GM18505 (cell line): Measurements from ENCODE around the gene GPRC5D.

Experiments
- ATAC-seq: cut with Tn5 transposase; IDR thresholded peaks from one replicate; pipeline ENCODE4 v1.9.1; 2021; ENCODE audit not compliant: unreplicated experiment
- POLR2A ChIP-seq: IDR thresholded peaks from 4 replicates; pipeline ENCODE4 v1.6.1; 2011; ENCODE audit warnings: borderline replicate concordance; ENCODE audit not compliant: insufficient read depth, insufficient read length; ENCODE audit errors: extremely low read depth

GPRC5D gene

GRCh38 chr12:12973019-12973418, 21.0 kb upstream of the GPRC5D start:
- no peak for TF ChIP-seq POLR2A
- no peak for ATAC-seq

GRCh38 chr12:12965836-12966235, 13.9 kb upstream of the GPRC5D start:
- TF ChIP-seq POLR2A = no peak

GRCh38 chr12:12964255-12964654, 12.3 kb upstream of the GPRC5D start:
- no peak for TF ChIP-seq POLR2A
- ATAC-seq = no peak

More at GRCh38 chr12:12965836-12966235, 13.9 kb upstream of the GPRC5D start:
- ATAC-seq = no peak

- no peak for TF ChIP-seq POLR2A
- no peak for ATAC-seq
Measured at GRCh38 chr12:12960639-12961209, 8.8 kb upstream of the GPRC5D start.

- no peak for ATAC-seq
- no peak for TF ChIP-seq POLR2A
Measured at GRCh38 chr12:12958886-12959285, 6.9 kb upstream of the GPRC5D start.

GRCh38 chr12:12954878-12955625, 3.1 kb upstream of the GPRC5D start:
- ATAC-seq = no peak
- TF ChIP-seq POLR2A = no peak

- no peak for ATAC-seq
- no peak for TF ChIP-seq POLR2A
Measured at GRCh38 chr12:12954356-12954755, 2.4 kb upstream of the GPRC5D start.

- TF ChIP-seq POLR2A = no peak
- no peak for ATAC-seq
Measured at GRCh38 chr12:12951504-12951903, 466 bp downstream of the GPRC5D start.

- no peak for ATAC-seq
- TF ChIP-seq POLR2A = no peak
Measured at GRCh38 chr12:12947902-12948301, 4.1 kb downstream of the GPRC5D start.

- no peak for TF ChIP-seq POLR2A
- no peak for ATAC-seq
Measured at GRCh38 chr12:12946686-12947355, 5.1 kb downstream of the GPRC5D start.

- no peak for ATAC-seq
- no peak for TF ChIP-seq POLR2A
Measured at GRCh38 chr12:12945591-12945990, 6.4 kb downstream of the GPRC5D start.

- no peak for ATAC-seq
- no peak for TF ChIP-seq POLR2A
Measured at GRCh38 chr12:12943586-12944260, 8.2 kb downstream of the GPRC5D start.
